ENCODE results near the gene APCDD1L.
"Not testable (repeated sequence)": the region's sequence is repeated elsewhere in the genome, so short reads cannot be mapped to it uniquely, and the experiment has no call there.

APCDD1L gene

GRCh38 chr20:58436868-58437645 is 78.1 kb downstream of the APCDD1L start:
- no peak for DNase-seq

- DNase-seq: no peak
These were observed 80.0 kb downstream of the APCDD1L start for GRCh38 chr20:58435237-58435636.

GRCh38 chr20:58434326-58434725 is 80.9 kb downstream of the APCDD1L start:
- no peak for DNase-seq

- no peak for DNase-seq
These were observed 81.4 kb downstream of the APCDD1L start for GRCh38 chr20:58433759-58434158.

GRCh38 chr20:58433029-58433647 is 82.1 kb downstream of the APCDD1L start:
- DNase-seq: no peak

- DNase-seq: no peak
These were observed 82.8 kb downstream of the APCDD1L start for GRCh38 chr20:58432186-58432954.

GRCh38 chr20:58431134-58431533 is 84.1 kb downstream of the APCDD1L start:
- no peak for DNase-seq

GRCh38 chr20:58429303-58429702 is 85.9 kb downstream of the APCDD1L start:
- DNase-seq: no peak

GRCh38 chr20:58428364-58428763 is 86.8 kb downstream of the APCDD1L start:
- DNase-seq: no peak

GRCh38 chr20:58427571-58427970 is 87.6 kb downstream of the APCDD1L start:
- DNase-seq: not testable (repeated sequence)

- no peak for DNase-seq
These were observed 90.8 kb downstream of the APCDD1L start for GRCh38 chr20:58424218-58424969.

- no peak for DNase-seq
These were observed 93.7 kb downstream of the APCDD1L start for GRCh38 chr20:58421497-58421850.

GRCh38 chr20:58420798-58421496 is 94.3 kb downstream of the APCDD1L start:
- DNase-seq: no peak

- DNase-seq: no peak
These were observed 96.0 kb downstream of the APCDD1L start for GRCh38 chr20:58418949-58419748.

GRCh38 chr20:58417438-58417837 is 97.8 kb downstream of the APCDD1L start:
- DNase-seq: no peak

GRCh38 chr20:58416835-58417234 is 98.4 kb downstream of the APCDD1L start:
- no peak for DNase-seq

GRCh38 chr20:58416057-58416456 is 99.1 kb downstream of the APCDD1L start:
- no peak for DNase-seq

- not testable (repeated sequence) for DNase-seq
These were observed 100.4 kb downstream of the APCDD1L start for GRCh38 chr20:58414786-58415185.

GRCh38 chr20:58414216-58414615 is 101.0 kb downstream of the APCDD1L start:
- DNase-seq: not testable (repeated sequence)
